ENCODE measurements around the gene RNF169.

- TF ChIP-seq CTCF (IDR thresholded peaks at IDR 0.05) = no peak
- TF ChIP-seq POLR2A (IDR thresholded peaks at IDR 0.05) = no peak
- no peak for TF ChIP-seq POLR2AphosphoS5 (IDR thresholded peaks at IDR 0.05)
- TF ChIP-seq EP300 (IDR thresholded peaks at IDR 0.05) = no peak
Observed at GRCh38 chr11:74729397-74729796, 19.3 kb upstream of the RNF169 start.

Measured in suprapubic skin (tissue), 4 donors.